VCaP (cell line): Measurements from ENCODE around the gene DDX25.
"Not testable (repeated sequence)": the region's sequence is repeated elsewhere in the genome, so short reads cannot be mapped to it uniquely, and the experiment has no call there.

Source experiments
- H3K27ac ChIP-seq: fragments of 450-650 bp; 2 replicates; pipeline ENCODE4 v1.5.1; 2017
- TF ChIP-seq, protein P1 (sequence below): fragments of 450-650 bp; conservative IDR thresholded peaks from 2 replicates; pipeline ENCODE4 v1.5.1; 2017; ENCODE audit warnings: mild to moderate bottlenecking, moderate library complexity

DDX25 gene

DNA sequence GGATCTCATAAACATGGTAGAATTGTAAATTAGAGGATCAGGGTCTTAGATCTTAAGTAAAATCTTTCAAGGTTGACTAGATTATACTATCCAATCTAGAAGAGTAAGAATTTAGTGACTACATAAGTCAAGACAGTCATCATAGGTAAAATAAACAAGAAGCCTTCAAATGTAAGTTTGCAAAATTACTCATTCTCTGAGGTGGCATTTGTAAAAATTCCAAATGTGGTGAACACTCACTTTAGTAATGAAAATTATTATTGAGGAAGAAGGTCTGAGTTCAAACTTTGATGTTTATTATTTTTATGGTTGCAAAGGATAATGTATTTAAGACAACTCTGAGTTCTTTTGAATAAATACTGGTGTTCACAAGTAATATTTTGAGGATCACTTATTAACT is 12.2 kb upstream of the DDX25 start:
- peak overlapping the region; percentile 96 for H3K27ac ChIP-seq
- TF ChIP-seq, protein P1, sequence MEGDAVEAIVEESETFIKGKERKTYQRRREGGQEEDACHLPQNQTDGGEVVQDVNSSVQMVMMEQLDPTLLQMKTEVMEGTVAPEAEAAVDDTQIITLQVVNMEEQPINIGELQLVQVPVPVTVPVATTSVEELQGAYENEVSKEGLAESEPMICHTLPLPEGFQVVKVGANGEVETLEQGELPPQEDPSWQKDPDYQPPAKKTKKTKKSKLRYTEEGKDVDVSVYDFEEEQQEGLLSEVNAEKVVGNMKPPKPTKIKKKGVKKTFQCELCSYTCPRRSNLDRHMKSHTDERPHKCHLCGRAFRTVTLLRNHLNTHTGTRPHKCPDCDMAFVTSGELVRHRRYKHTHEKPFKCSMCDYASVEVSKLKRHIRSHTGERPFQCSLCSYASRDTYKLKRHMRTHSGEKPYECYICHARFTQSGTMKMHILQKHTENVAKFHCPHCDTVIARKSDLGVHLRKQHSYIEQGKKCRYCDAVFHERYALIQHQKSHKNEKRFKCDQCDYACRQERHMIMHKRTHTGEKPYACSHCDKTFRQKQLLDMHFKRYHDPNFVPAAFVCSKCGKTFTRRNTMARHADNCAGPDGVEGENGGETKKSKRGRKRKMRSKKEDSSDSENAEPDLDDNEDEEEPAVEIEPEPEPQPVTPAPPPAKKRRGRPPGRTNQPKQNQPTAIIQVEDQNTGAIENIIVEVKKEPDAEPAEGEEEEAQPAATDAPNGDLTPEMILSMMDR = no peak

DNA sequence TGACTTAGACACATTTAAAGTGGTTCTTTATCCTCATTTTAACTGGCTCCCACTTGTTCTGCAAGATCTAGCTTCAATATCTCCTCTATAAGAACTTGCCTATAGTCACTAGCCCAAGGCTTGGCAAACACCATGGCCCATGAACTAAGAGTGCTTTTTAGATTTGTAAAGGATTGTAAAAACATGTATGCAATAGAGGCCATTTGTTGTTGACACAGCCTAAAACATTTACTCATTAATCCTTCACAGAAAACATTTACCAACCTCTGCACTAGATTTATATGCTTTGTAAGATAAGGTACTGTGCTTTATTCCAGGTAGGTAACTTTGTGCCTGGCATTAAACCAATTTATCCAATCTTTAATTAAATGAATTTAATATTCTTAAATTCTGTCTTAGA is 11.3 kb upstream of the DDX25 start:
- TF ChIP-seq, protein P1 = no peak
- peak overlapping the region; percentile 96 for H3K27ac ChIP-seq

DNA sequence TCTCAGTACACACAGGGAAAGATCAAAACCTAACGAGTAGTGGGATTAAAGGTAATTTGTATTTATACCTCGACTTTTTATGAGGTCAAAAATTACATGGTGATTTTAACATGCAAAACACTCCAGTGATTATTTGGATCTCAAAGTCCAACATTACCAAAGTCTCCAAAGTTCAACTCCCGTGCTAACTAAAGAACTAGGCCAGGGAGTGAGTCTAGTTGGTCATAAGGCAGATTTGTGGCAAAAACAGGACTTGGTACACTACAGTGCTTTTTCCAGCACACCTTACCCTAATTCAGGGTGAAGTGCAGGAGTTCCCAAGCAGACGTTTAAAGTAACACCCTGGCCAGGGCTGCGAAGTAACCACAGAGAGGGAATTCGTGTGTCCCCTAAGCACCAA is 2.4 kb upstream of the DDX25 start:
- peak overlapping the region; percentile 81; the same call in 1 of the 2 replicates for H3K27ac ChIP-seq
- TF ChIP-seq, protein P1 = no peak

DNA sequence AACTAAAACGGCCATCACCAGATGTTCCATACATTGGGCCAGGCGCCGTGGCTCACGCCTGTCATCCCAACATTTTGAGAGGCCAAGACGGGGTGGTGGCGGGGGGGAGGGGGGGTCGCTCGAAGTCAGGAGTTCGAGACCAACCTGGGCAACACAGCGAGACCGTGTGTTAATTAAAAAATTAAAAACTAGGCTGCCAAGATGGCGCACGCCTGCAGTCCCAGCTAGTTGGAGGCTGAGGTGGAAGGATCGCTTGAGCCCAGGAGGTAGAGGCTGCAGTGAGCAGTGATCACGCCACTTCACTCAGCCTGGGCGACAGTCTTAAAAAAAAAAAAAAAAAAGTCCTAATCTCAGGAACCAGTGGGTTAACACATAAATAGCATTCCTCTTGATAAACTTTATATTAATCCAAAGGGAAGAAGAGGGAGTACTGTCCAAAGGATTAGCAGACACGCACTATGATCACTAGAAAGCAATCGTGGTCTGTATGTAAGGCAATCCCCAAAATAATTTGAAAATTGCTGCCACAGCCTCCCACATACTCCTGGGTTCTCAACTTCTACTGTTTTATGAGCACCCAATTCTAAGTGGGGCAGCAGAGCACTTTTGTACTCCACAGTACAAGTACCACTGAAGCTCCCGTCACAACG is 1.9 kb upstream of the DDX25 start:
- peak overlapping the region; percentile 81 for H3K27ac ChIP-seq

DNA sequence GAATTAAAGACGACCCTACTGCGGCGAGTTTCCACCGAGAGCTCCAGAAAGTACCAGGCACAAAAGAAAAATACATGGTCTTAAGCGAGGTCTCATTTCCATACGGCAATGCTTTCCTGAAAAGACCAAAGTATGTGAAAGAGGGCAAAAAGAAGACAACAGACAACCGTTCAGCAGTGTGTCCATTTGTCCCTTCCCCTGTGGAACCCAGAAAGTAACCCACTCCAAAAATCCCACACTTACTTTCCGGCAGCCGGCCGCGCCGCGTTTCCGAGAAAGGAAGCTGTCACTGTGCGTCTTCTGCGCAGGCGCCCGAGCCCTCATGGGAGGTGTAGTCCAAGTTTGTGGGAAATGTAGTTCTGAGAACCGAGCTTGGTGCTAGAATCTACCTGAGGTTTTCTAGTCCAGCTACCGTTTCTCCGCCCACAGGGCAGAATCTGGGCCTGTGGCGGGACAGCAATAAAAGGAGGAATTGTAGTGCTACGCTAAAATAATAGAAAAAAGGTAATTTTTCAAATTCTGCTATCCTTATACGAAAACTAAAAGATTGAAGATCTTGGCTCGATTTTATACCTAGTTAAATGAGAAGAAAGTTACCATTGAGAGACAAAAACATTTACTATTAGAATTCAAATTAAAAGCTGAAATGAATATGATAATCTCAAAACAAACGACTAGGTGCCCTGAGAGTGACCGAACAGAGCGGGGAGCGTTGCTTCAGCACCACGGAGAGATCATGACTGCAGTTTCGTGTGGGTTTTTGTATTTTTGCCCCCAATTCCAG is 1.2 kb upstream of the DDX25 start, which contains the start of gene PUS3:
Gene PUS3, minus strand, starts transcription at position 280 of the 784 bp plus-strand sequence. CDS start 6,922 bp downstream, outside the sequence.
- H3K27ac ChIP-seq = peak within 1 kb of the TSS; percentile 81
- TF ChIP-seq, protein P1 = no peak

More for the DNA sequence above, 1.9 kb upstream of the DDX25 start:
- TF ChIP-seq, protein P1 = no peak

DNA sequence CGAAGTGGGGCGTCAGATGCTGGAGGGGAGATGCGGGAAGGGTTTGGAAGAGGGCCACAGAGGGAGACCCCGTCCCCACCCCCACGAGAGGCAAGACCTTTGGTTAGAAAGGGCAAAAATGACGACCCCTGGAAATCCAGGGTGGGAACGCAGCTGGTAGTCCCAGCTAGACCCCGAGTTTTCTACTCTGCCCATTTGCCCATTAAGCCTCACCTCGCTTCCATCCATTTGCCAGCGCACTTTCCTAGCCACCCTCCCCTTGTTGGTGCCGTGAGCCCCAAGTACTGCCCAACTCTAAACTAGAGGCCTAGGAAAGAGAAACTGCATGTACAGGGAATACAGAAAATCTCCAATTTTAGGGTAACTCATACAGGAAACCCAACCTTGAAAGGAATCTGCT is 370 bp downstream of the DDX25 start:
- TF ChIP-seq, protein P1 = no peak
- H3K27ac ChIP-seq = no peak overlapping the region; the same call in 1 of the 2 replicates

DNA sequence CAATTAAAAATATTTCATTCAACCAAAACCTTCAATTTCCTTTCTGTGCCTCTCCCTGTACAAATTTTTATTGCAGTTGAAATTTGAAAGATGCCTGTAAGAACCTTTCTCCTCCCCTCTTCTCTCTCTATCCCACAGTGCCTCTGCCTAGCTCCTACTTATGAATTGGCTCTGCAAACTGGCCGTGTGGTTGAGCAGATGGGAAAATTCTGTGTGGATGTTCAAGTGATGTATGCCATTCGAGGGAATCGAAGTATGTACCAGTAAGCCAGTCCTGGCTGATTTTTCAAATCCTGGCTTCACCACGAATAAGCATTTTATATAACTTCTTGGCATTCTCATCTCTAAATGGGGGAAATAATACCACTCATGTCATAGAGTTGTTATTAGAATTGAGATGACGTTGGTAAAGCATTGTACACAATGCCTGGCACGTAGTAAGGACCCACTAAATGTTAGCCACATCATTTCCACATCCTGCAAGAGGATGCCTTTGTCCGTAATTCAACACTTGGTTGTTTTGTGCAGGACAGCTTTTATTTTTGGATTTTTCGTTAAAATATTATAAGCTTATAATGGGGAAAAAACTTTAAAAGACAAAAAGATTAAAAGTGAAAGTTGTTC is 6.0 kb downstream of the DDX25 start:
- no peak overlapping the region for H3K27ac ChIP-seq
- TF ChIP-seq, protein P1 = no peak

DNA sequence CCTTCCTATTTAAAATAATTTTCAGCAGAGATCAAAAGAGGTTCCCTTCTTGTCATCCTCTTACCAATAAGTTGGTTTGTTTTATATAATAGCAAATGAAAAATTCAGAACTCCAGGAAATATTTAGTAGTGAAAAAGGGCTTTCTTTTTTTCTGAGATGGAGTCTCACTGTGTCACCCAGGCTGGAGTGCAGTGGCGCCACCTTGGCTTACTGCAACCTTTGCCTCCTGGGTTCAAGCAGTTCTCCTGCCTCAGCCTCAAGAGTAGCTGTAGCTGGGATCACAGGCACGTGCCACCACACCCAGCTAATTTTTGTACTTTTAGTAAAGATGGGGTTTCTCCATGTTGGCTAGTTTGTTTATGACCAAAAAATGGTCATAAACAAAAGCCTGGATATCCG is 10.3 kb downstream of the DDX25 start:
- H3K27ac ChIP-seq = not testable (repeated sequence)
